NCI-H524 treated with DMSO at 0.1 percent for 48 hours (cell line): ENCODE measurements around the gene CUL4A.
A peak's percentile ranks its signal among the peaks of the same experiment; 100 is the strongest.

Experiments
- DNase-seq: peaks from one replicate; lab custom pipeline; 2025; lab: John Stamatoyannopoulos, UW

The CUL4A gene

DNA sequence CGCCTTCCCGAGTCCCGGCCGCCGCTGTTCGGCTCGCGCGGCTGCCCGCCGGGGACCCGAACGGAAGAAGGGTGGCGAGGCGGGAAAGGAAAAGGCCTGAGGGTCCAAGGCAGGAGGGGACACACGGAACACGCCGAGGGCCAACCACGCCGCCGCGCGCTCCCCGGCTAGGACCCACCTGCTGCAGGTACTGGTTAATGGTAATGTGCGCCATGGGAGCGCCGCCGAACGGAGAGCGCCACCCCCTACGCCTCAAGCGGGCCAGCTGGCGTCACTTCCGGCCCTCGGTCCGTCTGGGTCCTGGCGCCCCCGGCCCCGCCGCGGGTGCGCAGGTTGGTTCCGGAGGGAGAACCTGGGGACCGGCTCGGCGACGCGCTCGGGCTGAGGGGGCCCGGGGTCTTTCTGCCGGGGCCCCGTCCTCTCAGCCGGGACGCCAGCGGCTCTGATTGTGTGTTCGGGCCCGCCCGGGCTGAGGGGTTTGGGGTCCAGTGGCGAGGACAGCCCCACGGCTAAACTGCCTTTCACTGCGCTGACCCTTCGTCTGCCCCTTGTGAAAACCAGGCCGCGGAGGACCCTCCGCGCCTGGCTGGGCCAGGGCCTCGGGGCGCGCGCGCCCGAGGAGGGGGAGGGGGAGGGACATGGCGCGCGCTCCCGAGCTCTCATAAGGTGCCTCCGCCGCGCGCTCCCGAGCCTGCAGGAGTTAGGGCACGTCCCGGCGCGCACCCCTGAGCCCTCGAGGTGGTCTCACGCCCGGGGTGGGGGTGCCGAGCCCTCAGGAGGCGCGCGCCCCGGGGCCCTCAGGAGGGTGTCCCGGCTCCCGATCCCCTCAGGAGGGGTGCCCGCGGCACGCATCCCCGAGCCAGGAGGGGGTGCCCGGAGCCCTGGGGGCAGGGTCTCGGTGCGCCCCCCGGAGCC is 735 bp upstream of the CUL4A start, which contains the start of gene PCID2:
Gene PCID2, minus strand, starts transcription at position 249 of the 915 bp plus-strand sequence. Its CDS starts 35 bp downstream, at position 214.
- DNase-seq = peak; percentile 56

DNA sequence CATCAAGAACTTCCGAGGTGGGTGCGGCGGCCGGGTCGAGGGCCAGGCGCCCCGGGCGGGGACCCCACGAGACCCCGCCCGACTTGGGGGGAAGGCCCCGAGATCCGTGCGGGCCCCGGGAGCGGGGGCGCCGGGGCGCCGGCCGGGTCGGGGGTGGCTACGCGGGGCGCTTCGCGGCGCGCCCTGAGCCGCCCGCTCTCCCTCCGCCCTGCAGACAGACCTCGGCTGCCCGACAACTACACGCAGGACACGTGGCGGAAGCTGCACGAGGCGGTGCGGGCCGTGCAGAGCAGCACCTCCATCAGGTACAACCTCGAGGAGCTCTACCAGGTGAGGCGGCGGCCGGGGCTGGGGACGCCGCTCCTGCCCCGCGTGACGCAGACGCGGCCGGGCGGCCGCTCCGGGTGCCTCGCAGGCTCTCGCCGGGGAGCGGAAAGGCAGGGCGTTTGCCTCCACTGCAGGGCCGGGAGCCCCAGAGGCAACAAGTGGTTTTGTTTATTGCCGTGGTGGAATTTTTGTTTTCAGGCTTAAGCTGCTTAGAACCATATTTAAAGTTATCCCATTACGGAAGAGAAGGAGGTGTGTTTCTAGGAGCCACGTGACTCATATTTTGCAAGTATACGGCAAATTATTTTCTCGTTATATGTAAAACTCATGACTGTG is 477 bp downstream of the CUL4A start:
- DNase-seq = no peak

DNA sequence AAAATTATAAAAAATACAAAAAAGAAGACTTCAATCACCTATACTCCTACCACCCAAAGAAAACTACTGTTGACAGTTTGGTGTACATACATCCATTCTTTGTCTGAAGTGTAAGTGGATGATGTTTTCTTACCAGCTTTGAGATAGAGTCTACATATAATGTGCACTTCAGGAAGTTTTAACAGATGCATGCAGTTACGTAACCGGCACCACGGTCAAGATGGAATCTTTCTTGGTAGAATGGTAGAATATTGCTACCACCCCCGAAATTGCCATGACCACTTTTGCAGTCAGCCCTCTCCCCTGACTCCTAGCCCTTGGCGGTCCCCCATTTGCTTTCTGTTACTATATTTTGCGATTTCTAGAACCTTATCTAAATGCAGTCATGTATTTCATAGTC is 1.4 kb downstream of the CUL4A start:
- no peak for DNase-seq

DNA sequence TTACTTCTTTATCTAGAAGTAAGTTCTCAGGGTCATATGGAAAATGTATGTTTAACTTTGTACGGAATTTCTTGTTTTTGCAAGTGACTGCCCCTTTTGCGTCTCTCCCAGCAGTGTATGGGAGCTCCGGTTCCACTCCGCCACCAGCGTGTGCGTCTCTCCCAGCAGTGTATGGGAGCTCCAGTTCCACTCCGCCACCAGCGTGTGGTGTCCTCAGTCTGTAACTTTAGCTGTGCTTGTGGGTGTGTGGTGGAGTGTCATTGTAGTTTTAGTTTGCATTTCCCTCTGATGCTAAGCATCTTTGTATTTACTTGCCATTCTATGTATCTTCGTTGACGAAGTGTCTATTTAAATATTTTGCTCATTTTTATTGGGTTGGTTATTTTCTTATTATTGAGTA is 2.4 kb downstream of the CUL4A start:
- DNase-seq = no peak

DNA sequence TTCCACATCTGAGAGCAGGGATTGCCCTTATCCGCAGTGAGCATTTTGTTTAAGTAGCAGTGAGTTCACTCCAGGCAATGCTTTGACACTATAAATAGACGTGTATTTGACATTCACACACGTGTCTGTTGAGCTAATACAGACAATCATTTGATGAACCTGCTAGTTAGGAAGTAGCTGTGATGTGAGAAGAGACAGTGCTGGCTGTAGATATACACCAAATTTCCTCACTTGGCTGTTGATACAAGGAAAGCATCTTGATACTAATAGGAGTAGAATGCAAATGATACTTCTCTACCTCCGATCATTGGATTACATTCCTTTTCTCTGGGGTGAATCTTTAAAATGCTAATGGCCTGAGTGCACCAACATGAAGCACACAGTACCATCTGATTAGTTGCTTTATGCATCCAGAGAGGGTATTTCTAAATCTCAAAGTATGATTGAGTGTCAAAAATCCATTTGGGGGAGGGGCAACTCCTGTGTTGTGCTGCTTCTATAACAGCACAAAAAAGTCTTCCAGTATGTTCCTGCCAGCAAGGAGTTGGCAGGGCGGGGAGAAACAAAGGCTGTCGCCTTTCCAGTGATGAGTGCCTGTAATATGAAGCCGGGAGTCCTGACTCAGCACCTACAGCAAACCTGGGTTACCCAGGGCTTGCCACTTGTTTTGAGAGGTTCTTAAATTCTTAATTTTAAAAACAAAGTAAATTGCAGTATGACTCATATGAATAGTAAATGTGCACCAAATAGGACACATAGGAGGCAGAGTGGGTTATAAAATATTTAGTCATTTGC is 7.0 kb downstream of the CUL4A start:
- DNase-seq = no peak

DNA sequence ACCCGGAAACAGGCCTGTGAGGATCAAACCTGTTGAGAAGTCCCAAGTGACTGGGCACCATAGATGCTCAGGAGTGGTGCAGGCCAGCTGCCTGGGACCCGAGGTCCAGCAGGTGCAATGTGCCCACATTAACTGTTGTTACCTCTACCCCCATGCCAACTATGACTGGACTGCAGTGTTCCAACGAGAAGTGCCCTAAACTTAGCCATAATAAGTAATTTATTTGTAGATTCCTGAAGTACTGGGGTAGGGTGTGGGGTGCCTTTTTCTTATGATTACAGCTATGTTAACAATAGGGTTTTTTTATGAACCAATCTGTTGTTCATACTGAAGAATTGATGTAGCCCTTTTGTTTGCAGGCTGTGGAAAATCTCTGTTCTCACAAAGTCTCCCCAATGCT is 9.2 kb downstream of the CUL4A start:
- DNase-seq = no peak

DNA sequence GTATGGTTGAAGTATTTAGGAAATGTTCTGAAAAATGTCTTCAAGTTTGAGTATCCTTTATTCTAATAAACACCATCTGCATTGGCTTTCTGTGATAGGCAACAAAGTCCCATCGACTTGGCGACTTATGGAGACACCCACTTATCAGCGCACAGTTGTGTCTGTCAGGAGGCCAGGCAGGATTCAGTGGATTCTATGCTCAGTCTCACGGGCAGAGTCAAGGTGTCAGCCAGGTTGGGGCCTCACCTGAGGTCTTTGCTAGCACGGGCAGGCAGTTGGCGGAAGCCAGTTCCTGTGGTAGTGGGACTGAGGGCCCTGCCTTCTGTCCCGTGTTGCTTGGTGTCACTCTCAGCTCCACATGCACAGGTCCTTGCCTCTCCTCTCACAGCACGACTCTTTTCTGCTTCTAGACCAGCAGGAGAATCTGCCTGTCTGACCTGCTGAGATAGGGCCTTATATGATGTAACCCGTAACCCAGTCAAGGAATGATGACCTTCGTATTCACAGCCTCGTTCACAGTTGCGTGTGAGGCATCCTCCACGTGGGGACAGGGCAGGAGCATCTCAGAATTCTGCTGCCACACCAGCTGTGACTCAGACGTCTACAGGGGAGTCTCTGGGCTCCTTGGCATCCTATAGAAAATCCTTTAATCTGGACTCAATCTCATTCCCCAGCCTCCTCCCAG is 10.0 kb downstream of the CUL4A start:
- DNase-seq = no peak

DNA sequence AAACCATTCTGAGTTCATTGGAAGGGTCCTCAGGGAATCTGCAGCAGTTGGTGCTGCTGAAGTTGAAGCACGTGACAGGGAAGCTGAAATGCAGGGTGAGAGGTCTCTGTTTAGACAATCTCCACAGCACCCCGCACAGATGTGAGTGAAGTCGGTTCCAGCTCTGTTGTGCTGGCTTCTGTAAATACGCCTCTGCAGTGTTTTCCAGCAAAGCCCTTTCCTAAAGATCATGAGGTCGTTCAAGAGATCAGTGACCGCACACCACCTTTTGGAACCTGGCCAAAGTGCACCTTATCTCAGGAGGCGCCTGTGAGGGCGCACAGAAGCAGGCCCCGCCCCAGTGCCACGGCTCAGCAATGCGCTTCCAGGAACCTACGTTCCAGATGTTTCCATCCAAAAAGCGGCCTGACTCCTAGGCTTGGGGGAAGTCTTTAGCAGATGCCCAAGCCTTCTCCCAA is 10.8 kb downstream of the CUL4A start:
- DNase-seq = no peak

DNA sequence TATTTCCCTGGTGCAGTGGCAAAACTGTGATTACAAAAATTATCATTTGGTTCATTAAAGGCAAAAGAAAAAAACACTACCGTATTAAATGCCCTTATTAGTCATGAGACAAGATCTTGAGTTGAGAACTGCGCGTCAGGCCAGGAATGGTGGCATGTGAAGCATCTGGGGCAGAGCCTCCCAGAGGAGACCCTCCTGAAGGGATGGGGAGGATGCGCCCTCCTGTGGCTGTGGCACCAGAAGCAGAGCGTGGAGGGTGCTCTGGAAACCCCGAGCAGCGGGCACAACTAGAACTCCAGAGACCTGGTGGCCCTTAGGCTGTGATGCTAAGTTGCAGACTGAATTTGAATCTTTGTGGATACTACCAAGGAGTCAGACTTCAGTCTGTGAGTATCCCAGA is 11.5 kb downstream of the CUL4A start:
- no peak for DNase-seq

DNA sequence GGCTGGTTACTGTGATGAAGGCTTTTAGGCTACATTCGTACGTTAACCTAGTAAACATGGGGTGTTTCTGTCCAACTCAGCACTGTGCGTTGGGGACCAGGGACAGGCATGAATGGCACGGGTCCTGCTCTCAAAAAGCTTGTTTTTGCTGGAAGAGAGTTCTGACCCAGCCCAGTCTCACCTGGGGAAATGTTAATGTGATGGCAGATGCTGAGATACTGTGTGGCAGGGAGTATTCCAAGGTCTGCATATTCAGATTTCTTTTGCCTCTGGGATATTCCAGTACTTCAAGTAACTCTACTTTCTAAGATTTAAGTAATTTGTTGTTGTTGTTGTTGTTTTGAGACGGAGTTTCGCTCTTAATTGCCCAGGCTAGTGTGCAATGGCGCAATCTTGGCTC is 13.7 kb downstream of the CUL4A start:
- DNase-seq = no peak

DNA sequence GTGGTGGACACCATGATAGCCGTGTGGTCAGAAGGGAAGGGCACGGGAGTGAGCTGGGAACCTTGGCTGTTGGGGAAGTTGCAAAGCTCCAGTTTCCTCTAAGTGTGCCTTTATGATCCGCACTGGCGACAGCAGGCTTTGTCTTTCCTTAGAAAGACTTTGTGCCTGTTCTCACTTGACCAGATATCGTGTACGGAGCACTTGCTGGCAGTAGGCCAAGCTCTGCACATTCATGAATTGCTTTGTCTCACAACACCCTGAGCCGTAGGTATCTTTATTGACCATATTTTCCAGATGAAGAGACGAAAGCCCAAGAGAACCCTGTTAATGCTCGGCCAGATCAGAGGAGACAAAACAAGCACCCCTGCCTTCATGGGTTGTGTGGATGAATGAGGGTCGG is 15.1 kb downstream of the CUL4A start:
- DNase-seq = no peak

DNA sequence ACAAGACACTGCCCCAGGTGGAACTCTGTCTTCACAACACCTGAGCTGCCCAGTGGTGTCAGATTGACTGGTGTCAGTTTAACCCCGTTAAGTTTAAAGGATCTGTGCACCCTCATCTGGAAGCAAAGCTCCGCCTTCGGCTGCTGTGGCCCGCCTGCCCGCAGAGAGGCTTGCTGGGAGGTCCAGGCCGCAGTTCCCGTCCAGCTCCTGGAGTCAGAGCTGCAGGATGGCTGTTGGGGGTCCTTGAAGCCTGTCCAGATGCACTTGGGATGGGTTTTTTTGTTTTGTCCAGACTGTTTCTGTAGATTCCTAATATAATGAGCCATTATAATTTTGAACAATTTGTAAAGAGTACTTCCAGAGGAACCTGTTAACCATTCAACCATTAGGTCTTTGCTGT is 16.1 kb downstream of the CUL4A start:
- no peak for DNase-seq

DNA sequence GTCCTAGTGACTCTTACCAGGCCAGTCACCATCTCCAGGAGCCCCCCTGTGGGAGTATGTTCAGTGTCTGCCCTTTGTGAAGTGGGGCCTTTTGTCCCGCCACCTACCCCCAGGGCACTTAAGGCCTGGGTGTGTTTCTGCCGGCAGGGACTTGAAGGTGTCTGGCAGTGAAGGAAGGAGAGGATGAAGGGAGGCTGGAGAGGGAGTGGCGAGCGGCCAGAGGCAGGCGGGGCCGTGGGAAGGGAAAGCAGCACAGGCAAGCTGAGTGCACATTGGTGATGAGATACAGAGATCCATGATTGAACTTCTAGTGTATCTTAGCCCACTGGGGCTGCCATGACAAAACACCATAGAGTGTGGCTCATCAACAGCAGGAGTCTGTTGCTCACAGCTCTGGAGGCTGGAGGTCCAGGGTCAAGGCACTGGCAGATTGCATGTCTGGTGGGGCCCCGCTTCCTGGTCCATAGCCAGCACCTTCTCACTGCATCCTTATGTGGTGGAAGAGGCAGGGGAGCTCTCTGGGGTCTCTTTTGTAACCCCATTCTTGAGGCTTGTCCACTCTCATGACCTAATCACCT is 17.5 kb downstream of the CUL4A start:
- no peak for DNase-seq

DNA sequence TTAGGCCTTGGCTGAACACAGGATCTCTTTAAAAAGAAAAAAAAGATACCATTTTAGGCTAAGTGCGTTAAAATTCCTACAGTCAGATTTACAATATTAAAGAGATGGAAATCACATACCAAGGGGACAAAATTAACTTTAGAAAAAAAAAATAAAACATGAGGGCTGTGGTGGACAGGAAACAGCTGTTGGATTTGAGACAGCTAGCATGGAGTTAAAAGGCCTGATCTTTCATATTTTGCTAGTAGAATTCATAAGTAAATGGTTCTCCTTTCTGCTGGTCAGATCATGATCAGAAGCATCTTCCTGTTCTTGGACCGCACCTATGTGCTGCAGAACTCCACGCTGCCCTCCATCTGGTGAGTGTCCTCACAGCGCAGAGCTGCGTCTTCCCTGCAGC is 19.7 kb downstream of the CUL4A start:
- DNase-seq = no peak

DNA sequence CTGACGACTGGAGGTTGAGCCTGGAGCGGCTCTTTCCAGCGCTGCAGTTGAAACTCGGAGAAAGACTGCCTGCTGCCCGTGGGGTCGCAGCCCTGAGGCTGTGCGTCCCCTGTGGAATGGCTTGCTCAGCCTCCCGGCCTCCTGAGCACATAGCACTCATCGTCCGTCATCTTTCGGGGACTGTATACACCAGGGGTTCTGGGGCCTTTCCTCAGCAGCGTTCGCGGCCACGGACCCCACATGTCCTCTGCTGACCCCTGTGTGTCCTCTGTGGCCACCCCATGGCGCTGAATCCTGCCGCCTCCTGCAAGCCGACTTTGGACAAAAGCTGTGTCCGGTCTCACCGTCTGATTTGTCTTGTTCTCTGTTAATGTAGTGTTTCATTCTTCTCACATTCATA is 20.4 kb downstream of the CUL4A start:
- DNase-seq = no peak

DNA sequence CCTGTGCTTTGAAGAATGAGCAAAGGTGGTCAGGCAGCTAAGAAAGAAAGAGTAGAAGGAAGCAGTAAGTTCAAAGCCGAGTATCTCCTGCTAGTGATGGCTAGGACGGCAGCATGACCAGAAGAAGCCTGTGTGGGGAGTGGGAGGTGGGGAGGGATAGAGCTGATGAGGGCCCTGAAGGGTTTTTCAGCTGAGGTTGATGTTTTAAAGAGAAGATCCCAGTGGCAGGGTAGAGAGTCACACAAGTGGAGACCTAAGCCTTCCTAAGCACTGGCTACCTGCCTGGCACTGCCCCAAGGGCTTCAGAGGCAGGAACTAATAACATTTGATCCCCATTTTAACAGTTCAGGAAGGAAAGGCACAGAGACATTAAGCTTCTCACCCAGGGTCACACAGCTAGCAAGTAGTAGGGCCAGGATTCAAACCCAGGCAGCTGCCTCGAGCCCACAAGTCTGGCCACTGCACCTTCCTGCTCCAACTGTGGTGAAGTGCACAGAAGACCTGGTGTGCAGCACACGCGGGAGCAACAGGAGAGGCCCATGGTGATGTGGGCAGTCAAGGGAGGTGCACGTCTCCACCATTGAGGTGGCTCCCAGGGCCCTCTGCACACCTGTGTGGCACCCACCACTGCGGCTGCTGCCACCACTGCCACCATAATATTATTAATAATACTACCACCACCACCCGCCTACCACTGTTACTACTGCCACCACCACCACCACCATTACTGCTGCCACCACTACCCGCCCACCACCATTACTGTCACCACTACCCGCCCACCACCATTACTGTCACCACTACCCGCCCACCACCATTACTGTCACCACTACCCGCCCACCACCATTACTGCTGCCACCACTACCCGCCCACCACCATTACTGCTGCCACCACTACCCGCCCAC is 22.1 kb downstream of the CUL4A start:
- DNase-seq = no peak

DNA sequence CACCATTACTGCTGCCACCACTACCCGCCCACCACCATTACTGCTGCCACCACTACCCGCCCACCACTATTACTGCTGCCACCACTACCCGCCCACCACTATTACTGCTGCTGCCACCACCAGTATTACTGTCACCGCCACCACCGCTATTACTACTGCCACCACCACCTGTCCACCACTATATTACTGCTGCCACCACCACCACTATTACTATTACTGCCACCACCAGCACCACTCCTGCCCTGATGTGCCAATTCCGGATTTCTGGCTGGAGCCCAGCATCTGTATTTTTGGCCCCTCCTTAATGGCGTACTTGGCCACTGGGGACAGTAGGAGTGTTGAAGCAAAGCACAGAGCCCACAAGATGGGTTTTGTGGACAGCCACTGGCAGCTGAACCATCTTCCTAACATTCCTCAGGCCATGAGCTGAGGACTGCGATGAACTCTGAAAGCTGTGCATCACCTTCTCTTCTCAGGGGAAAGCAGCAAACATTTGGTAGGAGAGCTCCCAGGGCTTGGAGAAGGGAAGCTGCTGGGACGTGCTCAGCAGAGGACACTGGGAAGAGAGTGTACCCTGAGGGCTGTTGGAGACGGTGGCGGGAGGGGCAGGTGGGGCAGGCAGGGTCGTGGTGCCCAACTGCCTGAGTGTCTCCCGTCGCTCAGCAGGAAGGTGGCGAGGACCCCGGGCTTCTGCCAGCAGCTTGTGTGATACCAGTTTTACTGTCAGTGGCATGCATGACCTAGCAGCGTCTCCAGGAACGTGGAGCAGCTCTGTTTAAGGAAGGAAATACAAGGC is 23.0 kb downstream of the CUL4A start:
- no peak for DNase-seq

DNA sequence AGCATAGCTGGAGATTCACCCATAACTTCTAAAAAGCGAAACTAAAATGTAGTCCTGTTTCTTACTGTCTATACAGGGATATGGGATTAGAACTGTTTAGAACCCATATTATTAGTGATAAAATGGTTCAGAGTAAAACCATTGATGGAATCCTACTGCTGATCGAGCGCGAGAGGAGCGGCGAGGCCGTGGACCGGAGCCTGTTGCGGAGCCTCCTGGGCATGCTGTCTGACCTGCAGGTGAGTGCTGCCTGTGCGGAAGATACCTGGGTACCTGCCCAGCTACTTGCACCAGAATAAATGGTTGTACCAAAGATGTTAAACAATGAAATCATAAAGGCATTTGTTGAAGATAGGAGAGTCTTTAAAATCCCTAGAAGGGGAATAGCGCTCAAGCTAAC is 23.7 kb downstream of the CUL4A start:
- no peak for DNase-seq

DNA sequence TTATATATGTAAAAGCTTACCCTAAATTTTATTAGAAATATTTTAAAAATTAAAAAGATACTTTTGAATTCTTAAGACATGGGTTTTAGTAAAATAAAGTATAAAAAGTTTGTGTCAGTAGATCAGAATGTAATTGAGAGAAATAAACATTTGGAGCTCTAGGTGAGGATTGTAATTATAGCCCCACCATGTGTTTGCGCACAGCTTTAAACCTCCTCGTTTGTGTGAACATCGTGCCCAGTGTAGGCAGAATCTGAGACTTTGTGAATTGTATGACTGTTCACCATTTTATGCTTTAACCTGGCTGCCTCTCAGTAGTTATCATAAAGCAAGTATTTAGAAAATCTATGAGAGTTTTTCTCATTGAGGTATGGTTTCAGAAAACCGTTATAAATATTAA is 29.1 kb downstream of the CUL4A start:
- no peak for DNase-seq

DNA sequence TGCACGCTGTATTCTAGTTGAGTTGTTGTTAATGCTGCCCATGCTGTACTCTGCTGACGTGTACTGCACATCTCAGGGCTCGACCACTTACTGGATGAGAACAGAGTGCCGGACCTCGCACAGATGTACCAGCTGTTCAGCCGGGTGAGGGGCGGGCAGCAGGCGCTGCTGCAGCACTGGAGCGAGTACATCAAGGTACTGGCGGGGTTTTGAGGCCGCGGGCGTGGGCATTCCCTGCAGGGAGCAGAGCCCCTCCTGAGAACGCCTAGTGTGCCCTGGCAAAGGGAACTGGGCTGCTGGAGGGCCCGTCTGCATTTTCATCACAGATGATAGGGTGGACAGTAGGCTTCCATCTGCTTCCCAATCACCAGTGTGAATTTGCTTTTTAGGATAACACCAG is 29.9 kb downstream of the CUL4A start:
- no peak for DNase-seq
